HepG2 (cell line): ENCODE data around the gene COPE. TPM values are rescaled to one million over a fixed set of nuclear protein-coding genes. Genes with fewer than 3 reads are reported as not detected.

ENCODE experiments used
- ATAC-seq: fragments of 200-7000 bp; cut with Tn5 transposase; 3 replicates; pipeline ENCODE4 v1.9.1; 2020; ENCODE audit warnings: mild to moderate bottlenecking, moderate library complexity
- BruUV-seq: library from RNA; stranded (reverse); fragments of 400-500 nt; replicated peaks from 2 replicates; lab custom pipeline; 2021; lab: Mats Ljungman, UMichigan
- CTCF ChIA-PET: fragments of 300-600 bp; formaldehyde crosslinking; extraction: SDS; loops from one replicate; lab custom pipeline; 2021; ENCODE audit warnings: low total read pairs, inconsistent platforms, low intra/inter-chr PET ratio; lab: Yijun Ruan, JAX
- POLR2A ChIA-PET: fragments of 350-600 bp; sonication (Branson Sonifier 250); formaldehyde crosslinking; loops from one replicate; lab custom pipeline; 2020; ENCODE audit warnings: antibody characterized with exemption, inconsistent platforms; lab: Yijun Ruan, JAX
- DNase-seq: peaks from one replicate; pipeline ENCODE4 v3.0.0-alpha.2; 2015; ENCODE audit warnings: low spot score
- FAIRE-seq: peaks from 3 replicates; lab custom pipeline; 2011; peaks lifted over from hg19 to GRCh38; lab: Jason Lieb, UNC
- H2AFZ ChIP-seq: one replicate; pipeline ENCODE4 v1.6.1; 2011; ENCODE audit warnings: low read length, inconsistent platforms
- H3K27ac ChIP-seq: fragments of 300-600 bp; 3 replicates; pipeline ENCODE4 v1.8.0; 2011; ENCODE audit warnings: mixed run types, mild to moderate bottlenecking, mixed read lengths, low read length, inconsistent platforms; ENCODE audit not compliant: insufficient read depth; ENCODE audit errors: extremely low read length
- H3K27me3 ChIP-seq, 2 experiments: fragments of 200-600 bp in 1 of 2; 2 replicates in 1 of 2; 3 replicates in 1 of 2; pipeline versions ENCODE4 v1.6.0 to v1.8.0; 2011; ENCODE audit warnings: low read length in 2 of 2, mild to moderate bottlenecking in 2 of 2, moderate library complexity in 2 of 2, inconsistent platforms in 1 of 2; ENCODE audit not compliant: insufficient read depth in 2 of 2, control insufficient read depth in 1 of 2
- H3K36me3 ChIP-seq, 2 experiments: fragments of 200-600 bp in 1 of 2; replicated peaks in 1 of 2; 2 replicates in 1 of 2; 3 replicates in 1 of 2; pipeline versions ENCODE4 v1.5.1 to v1.8.0; 2011; ENCODE audit warnings: low read length in 2 of 2, inconsistent platforms in 1 of 2; ENCODE audit not compliant: insufficient read depth in 2 of 2, control insufficient read depth in 1 of 2
- H3K4me1 ChIP-seq: 2 replicates; pipeline ENCODE4 v1.5.1; 2012; ENCODE audit warnings: low read length, inconsistent platforms; ENCODE audit not compliant: insufficient read depth
- H3K4me2 ChIP-seq: 2 replicates; pipeline ENCODE4 v1.6.0; 2011; ENCODE audit warnings: low read depth, low read length, inconsistent platforms
- H3K4me3 ChIP-seq, 3 experiments: fragments of 200-600 bp in 1 of 3; sonication (generic), shearing (Covaris generic) in 1 of 3; replicated peaks in 1 of 3; 2 replicates each; pipeline ENCODE4 v1.5.1; 2011 to 2016; ENCODE audit warnings: low read length in 3 of 3, inconsistent platforms in 2 of 3, low read depth in 2 of 3, mild to moderate bottlenecking in 2 of 3, control low read depth in 1 of 3, mixed read lengths in 1 of 3; ENCODE audit not compliant: insufficient read depth in 1 of 3
- H3K79me2 ChIP-seq: one replicate; pipeline ENCODE4 v1.6.1; 2011; ENCODE audit warnings: low read length, inconsistent platforms; ENCODE audit not compliant: insufficient read depth
- H3K9ac ChIP-seq: 2 replicates; pipeline ENCODE4 v1.6.0; 2011; ENCODE audit warnings: mild to moderate bottlenecking, low read depth, low read length, inconsistent platforms; ENCODE audit not compliant: insufficient read depth
- H3K9me3 ChIP-seq: 2 replicates; pipeline ENCODE4 v1.5.1; 2012; ENCODE audit warnings: mild to moderate bottlenecking, low read length
- H4K20me1 ChIP-seq: 2 replicates; pipeline ENCODE4 v1.6.0; 2011; ENCODE audit warnings: inconsistent platforms, mild to moderate bottlenecking, low read length, moderate library complexity; ENCODE audit not compliant: insufficient read depth
- BRD4 ChIP-seq: sonication (generic); formaldehyde crosslinking; IDR thresholded peaks from 2 replicates; pipeline ENCODE4 v1.4.0; 2020; ENCODE audit warnings: missing genetic modification reagents
- HIC2 ChIP-seq: sonication (generic); formaldehyde crosslinking; IDR thresholded peaks from 2 replicates; pipeline ENCODE4 v1.9.0; 2022; ENCODE audit warnings: low read depth, missing genetic modification reagents
- HNRNPL ChIP-seq: fragments of 200-400 bp; formaldehyde crosslinking; IDR thresholded peaks from 2 replicates; pipeline ENCODE4 v1.6.1; 2017; ENCODE audit warnings: mild to moderate bottlenecking, low read depth, low read length
- ZBTB33 ChIP-seq: sonication (generic); formaldehyde crosslinking; IDR thresholded peaks from 2 replicates; pipeline ENCODE4 v1.4.0; 2020; ENCODE audit warnings: missing genetic modification reagents
- WGBS: methylation state at CpG from one replicate; pipeline ENCODE4 v1.1.6; 2017; ENCODE audit warnings: low lambda C conversion rate; 5-methylcytosine and 5-hydroxymethylcytosine counted together
- in situ Hi-C: cut with HindIII; loops from 2 replicates; pipeline ENCODE4 v1.10.0; 2017; ENCODE audit warnings: low pct_unique_long_range_greater_than_20kb; ENCODE audit not compliant: extremely low pct_ligation_motif_present
- intact Hi-C: fragments of 100-400 bp; cut with micrococcal nuclease; formaldehyde crosslinking; loops from one replicate; pipeline ENCODE4 v1.10.0; 2022; ENCODE audit not compliant: unreplicated experiment
- polyA plus RNA-seq, 8 experiments: library from polyadenylated mRNA; depleted of rRNA in 3 of 8; stranded (reverse) in 7 of 8; unstranded in 1 of 8; fragments of >200 nt; fragmentation: Illumina TruSeq in 4 of 8; extraction: Trizol in 4 of 8; gene quantifications; 2 replicates each; pipeline versions ENCODE4 v1.2.1 to v1.2.3, GENCODE V29; 2011 to 2016; ENCODE audit warnings: low read depth in 4 of 8, missing spikeins in 1 of 8, mixed read lengths in 1 of 8; ENCODE audit not compliant: insufficient read depth in 1 of 8
- total RNA-seq, 5 experiments: library from RNA; depleted of rRNA; stranded (reverse); fragments of >200 nt; fragmentation: Illumina TruSeq; extraction: Trizol; gene quantifications; 2 replicates each; pipeline ENCODE4 v1.2.3, GENCODE V29; 2016; ENCODE audit warnings: low read depth in 1 of 5

COPE gene
- total and polyA plus RNA-seq, 2 of the 13 experiments (the other 11 are each of a cell fraction or from before 2014, with no cell fraction given) = 189 to 205 TPM

- DNase-seq (no peak), FAIRE-seq (no peak), ATAC-seq (no peak)
- intact Hi-C loops (no loop called here), in situ Hi-C loops (no loop called here)
- Histone ChIP-seq H2AFZ (no peak overlapping the region), H3K9ac (no peak overlapping the region), H3K27me3 (no peaks in the 10 kb centered on the region; a peak in 1 of 5 replicates), H3K4me3 (no peak overlapping the region), H3K36me3 (peaks cover 8 to 22% of the 10 kb centered on the region in 2 experiments; a peak in 4 of 5 replicates), H3K79me2 (no peaks in the 10 kb centered on the region), H3K27ac (no peak overlapping the region), H3K4me1 (peaks cover 17% of the 10 kb centered on the region), H3K4me2 (no peak overlapping the region), H4K20me1 (no peaks in the 10 kb centered on the region), H3K9me3 (no peaks in the 10 kb centered on the region)
- 100% methylated on average over 8 of the region's 17 CpGs for WGBS
- CTCF ChIA-PET = no interaction called here
- TF ChIP-seq HNRNPL = 0 out of 2 replicates have a peak, but pooled peaks have one; percentile 19
- TF ChIP-seq BRD4 (CRISPR knock-in tag) = no peak
- TF ChIP-seq ZBTB33 = peak; percentile 40; the same call in 1 of the 2 replicates
- no peak for TF ChIP-seq HIC2 (CRISPR knock-in tag)
- POLR2A ChIA-PET = interaction anchor here (1.6 kb wide), 1 partner anchor 18 kb away, joined by 5 read pairs; the partner anchor contains the start of genes COPE and DDX49
- TSS peak; percentile 45 for BruUV-seq
Observed at GRCh38 chr19:18900700-18901481, 18.3 kb downstream of the COPE start.
